IMR-90 (cell line): ENCODE data around the gene AGAP1. TPM values are rescaled to one million over a fixed set of nuclear protein-coding genes. Genes with fewer than 3 reads are reported as not detected.

Experiments used
- ATAC-seq: fragments of 200-7000 bp; cut with Tn5 transposase; 2 replicates; pipeline ENCODE4 v1.9.1; 2020; ENCODE audit warnings: low read depth, mild to moderate bottlenecking, moderate library complexity
- BruUV-seq: library from RNA; stranded (reverse); fragments of 400-500 nt; replicated peaks from 2 replicates; lab custom pipeline; 2021; lab: Mats Ljungman, UMichigan
- CTCF ChIA-PET: fragments of 300-600 bp; formaldehyde crosslinking; extraction: SDS; loops from one replicate; lab custom pipeline; 2021; ENCODE audit warnings: antibody characterized with exemption; lab: Yijun Ruan, JAX
- POLR2A ChIA-PET: fragments of 300-600 bp; sonication (Branson Sonifier 250); formaldehyde crosslinking; loops from one replicate; lab custom pipeline; 2022; ENCODE audit warnings: antibody characterized with exemption; ENCODE audit not compliant: unreplicated experiment; lab: Charles Lee
- DNase-seq: peaks from one replicate; pipeline ENCODE4 v3.0.0; 2013
- H2AFZ ChIP-seq: replicated peaks from 2 replicates; pipeline ENCODE3; 2013; ENCODE audit warnings: low read length, mild to moderate bottlenecking; ENCODE audit not compliant: poor library complexity
- H2AK5ac ChIP-seq: 2 replicates; pipeline ENCODE4 v1.6.1; 2013; ENCODE audit warnings: low read depth, low read length, inconsistent platforms
- H2AK9ac ChIP-seq: replicated peaks from 2 replicates; pipeline ENCODE3; 2013; ENCODE audit warnings: mild to moderate bottlenecking, low read depth, low read length, moderate library complexity; ENCODE audit not compliant: poor library complexity
- H2BK120ac ChIP-seq: 2 replicates; pipeline ENCODE4 v1.6.1; 2013; ENCODE audit warnings: low read depth, low read length, inconsistent platforms
- H2BK15ac ChIP-seq: 3 replicates; pipeline ENCODE4 v1.6.1; 2013; ENCODE audit warnings: low read depth, low read length, inconsistent platforms
- H2BK20ac ChIP-seq: 2 replicates; pipeline ENCODE4 v1.6.1; 2013; ENCODE audit warnings: low read depth, mild to moderate bottlenecking, inconsistent platforms, low read length, moderate library complexity
- H2BK5ac ChIP-seq: 2 replicates; pipeline ENCODE4 v1.6.1; 2013; ENCODE audit warnings: mild to moderate bottlenecking, low read depth, low read length, inconsistent platforms; ENCODE audit not compliant: poor library complexity, severe bottlenecking
- H3K14ac ChIP-seq: replicated peaks from 2 replicates; pipeline ENCODE4 v1.6.1; 2013; ENCODE audit warnings: low read depth, low read length, inconsistent platforms
- H3K18ac ChIP-seq: 2 replicates; pipeline ENCODE4 v1.6.1; 2013; ENCODE audit warnings: low read depth, low read length, control low read depth
- H3K23ac ChIP-seq: 2 replicates; pipeline ENCODE4 v1.6.1; 2013; ENCODE audit warnings: low read depth, low read length, inconsistent platforms
- H3K27ac ChIP-seq: 2 replicates; pipeline ENCODE4 v1.5.1; 2013; ENCODE audit warnings: mild to moderate bottlenecking, control low read depth, low read length; ENCODE audit not compliant: insufficient read depth
- H3K27me3 ChIP-seq: 2 replicates; pipeline ENCODE4 v1.6.1; 2013; ENCODE audit warnings: low read length; ENCODE audit not compliant: control insufficient read depth, insufficient read depth
- H3K36me3 ChIP-seq: 2 replicates; pipeline ENCODE4 v1.6.1; 2013; ENCODE audit warnings: low read length, mixed read lengths; ENCODE audit not compliant: control insufficient read depth, insufficient read depth
- H3K4ac ChIP-seq: 2 replicates; pipeline ENCODE4 v1.6.1; 2013; ENCODE audit warnings: low read depth, low read length, inconsistent platforms
- H3K4me1 ChIP-seq: 2 replicates; pipeline ENCODE4 v1.6.1; 2013; ENCODE audit warnings: low read length, mixed read lengths; ENCODE audit not compliant: control insufficient read depth, insufficient read depth
- H3K4me2 ChIP-seq: 2 replicates; pipeline ENCODE4 v1.6.1; 2013; ENCODE audit warnings: low read depth, mild to moderate bottlenecking, control low read depth, low read length, moderate library complexity
- H3K4me3 ChIP-seq: 2 replicates; pipeline ENCODE4 v1.5.1; 2013; ENCODE audit warnings: low read depth, mild to moderate bottlenecking, control low read depth, low read length, moderate library complexity; ENCODE audit not compliant: insufficient read depth
- H3K56ac ChIP-seq: 2 replicates; pipeline ENCODE4 v1.6.1; 2013; ENCODE audit warnings: low read length, inconsistent platforms; ENCODE audit not compliant: insufficient read depth; ENCODE audit errors: extremely low read depth
- H3K79me1 ChIP-seq, 2 experiments: 2 replicates each; pipeline ENCODE4 v1.6.1; 2013; ENCODE audit warnings: low read length in 2 of 2, inconsistent platforms in 1 of 2, low read depth in 1 of 2
- H3K9ac ChIP-seq: 2 replicates; pipeline ENCODE4 v1.6.1; 2013; ENCODE audit warnings: low read depth, low read length, control low read depth
- H3K9me1 ChIP-seq: 2 replicates; pipeline ENCODE4 v1.6.1; 2013; ENCODE audit warnings: low read length, inconsistent platforms; ENCODE audit not compliant: insufficient read depth
- H3K9me3 ChIP-seq: 2 replicates; pipeline ENCODE4 v1.6.1; 2013; ENCODE audit warnings: low read length; ENCODE audit not compliant: control insufficient read depth, insufficient read depth
- H4K20me1 ChIP-seq: 2 replicates; pipeline ENCODE4 v1.6.1; 2013; ENCODE audit warnings: low read length, inconsistent platforms; ENCODE audit not compliant: insufficient read depth
- H4K5ac ChIP-seq: 2 replicates; pipeline ENCODE4 v1.6.1; 2013; ENCODE audit warnings: mild to moderate bottlenecking, low read depth, low read length, control low read depth
- H4K8ac ChIP-seq, 2 experiments: 2 replicates each; pipeline ENCODE4 v1.6.1; 2013; ENCODE audit warnings: low read depth in 2 of 2, low read length in 2 of 2, control low read depth in 1 of 2, inconsistent platforms in 1 of 2
- H4K91ac ChIP-seq: 2 replicates; pipeline ENCODE4 v1.6.1; 2013; ENCODE audit warnings: low read depth, low read length, inconsistent platforms; ENCODE audit not compliant: insufficient read depth
- CEBPB ChIP-seq: IDR thresholded peaks from 2 replicates; pipeline ENCODE4 v1.6.1; 2012; ENCODE audit warnings: low read depth, low read length, improper control_type of control experiment
- CHD1 ChIP-seq: IDR thresholded peaks from 2 replicates; pipeline ENCODE4 v1.6.1; 2012; ENCODE audit warnings: low read depth, low read length, improper control_type of control experiment
- ELK1 ChIP-seq: fragments of 150-350 bp; IDR thresholded peaks from 2 replicates; pipeline ENCODE4 v1.6.1; 2016; ENCODE audit warnings: low read depth, mild to moderate bottlenecking, low read length, moderate library complexity, borderline replicate concordance
- FOS ChIP-seq: fragments of 150-350 bp; IDR thresholded peaks from 2 replicates; pipeline ENCODE4 v1.6.1; 2016; ENCODE audit warnings: low read depth, low read length
- RAD21 ChIP-seq: IDR thresholded peaks from 2 replicates; pipeline ENCODE4 v1.6.1; 2012; ENCODE audit warnings: low read length, improper control_type of control experiment
- RCOR1 ChIP-seq: IDR thresholded peaks from 2 replicates; pipeline ENCODE4 v1.6.1; 2012; ENCODE audit warnings: mild to moderate bottlenecking, low read length, improper control_type of control experiment; ENCODE audit not compliant: insufficient replicate concordance
- SMC3 ChIP-seq: fragments of 150-350 bp; IDR thresholded peaks from 2 replicates; pipeline ENCODE4 v1.6.1; 2016; ENCODE audit warnings: low read depth, mild to moderate bottlenecking, antibody characterized with exemption, low read length, moderate library complexity
- WGBS, 2 experiments: methylation state at CpG; one replicate each; pipeline versions ENCODE4 v1.1.5 to v1.1.7; 2013; ENCODE audit warnings: missing lambda C conversion rate in 2 of 2; ENCODE audit not compliant: insufficient read length in 1 of 2; ENCODE audit errors: extremely low coverage in 2 of 2; 5-methylcytosine and 5-hydroxymethylcytosine counted together
- dilution Hi-C: fragments of 300-500 bp; cut with HindIII; formaldehyde crosslinking; loops from one replicate; pipeline ENCODE4 v1.14.3; 2018; ENCODE audit warnings: low sequenced_read_pairs; ENCODE audit not compliant: unreplicated experiment
- in situ Hi-C: fragments of 300-500 bp; cut with MboI; formaldehyde crosslinking; loops from 3 replicates; pipeline ENCODE4 v1.14.3; 2019; ENCODE audit warnings: low sequenced_read_pairs, inconsistent platforms, mixed read lengths
- intact Hi-C: fragments of 100-400 bp; cut with micrococcal nuclease; formaldehyde crosslinking; loops from 2 replicates; pipeline ENCODE4 v1.10.0; 2022
- polyA plus RNA-seq, 3 experiments: library from polyadenylated mRNA; depleted of rRNA; stranded (reverse); fragments of >200 nt; gene quantifications; 2 replicates each; pipeline ENCODE4 v1.2.3, GENCODE V29; 2012; ENCODE audit warnings: low replicate concordance in 1 of 3
- total RNA-seq: library from RNA; depleted of rRNA; stranded (reverse); fragments of >200 nt; gene quantifications from 2 replicates; pipeline ENCODE4 v1.2.3, GENCODE V29; 2012

The AGAP1 gene
- total and polyA plus RNA-seq, 2 of the 4 experiments (the other 2 are of a cell fraction), result 15.1 to 16.4 TPM

GRCh38 chr2:235810252-235810651, 316.4 kb downstream of the AGAP1 start:
- CTCF ChIA-PET, result interaction anchor here (0.5 to 1.0 kb wide), 2 partner anchors 148 to 370 kb away, joined by 3 read pairs; no protein-coding TSS in a partner anchor
- WGBS, 2 experiments, result no CpG with 5 or more reads among the region's 10 CpGs

More at GRCh38 chr2:235810252-235810651, 316.4 kb downstream of the AGAP1 start:
- Histone ChIP-seq H2BK5ac (no peak overlapping the region), H3K9me1 (peaks cover 6% of the 10 kb centered on the region; the same call in 1 of the 2 replicates), H2AK5ac (no peak overlapping the region), H2BK15ac (no peak overlapping the region), H3K36me3 (peaks cover 28% of the 10 kb centered on the region), H2BK120ac (no peak overlapping the region), H4K5ac (no peak overlapping the region), H3K79me1 (no peaks in the 10 kb centered on the region), H3K9me3 (no peaks in the 10 kb centered on the region), H3K4me3 (no peak overlapping the region), H3K27ac (no peak overlapping the region), H2AK9ac (no peak overlapping the region), H3K23ac (no peak overlapping the region), H3K56ac (no peak overlapping the region), H3K18ac (no peak overlapping the region), H2BK20ac (no peak overlapping the region), H3K9ac (no peak overlapping the region), H3K4ac (no peak overlapping the region), H2AFZ (no peak overlapping the region), H3K14ac (no peak overlapping the region), H3K4me2 (no peak overlapping the region), H3K4me1 (no peaks in the 10 kb centered on the region; the same call in 1 of the 2 replicates), H3K27me3 (no peaks in the 10 kb centered on the region), H4K91ac (no peak overlapping the region), H4K8ac (no peak overlapping the region), H4K20me1 (no peaks in the 10 kb centered on the region)
- TF ChIP-seq ELK1 (no peak), FOS (no peak), RAD21 (no peak), RCOR1 (no peak), CHD1 (no peak), CEBPB (no peak), SMC3 (no peak)
- intact Hi-C loops (no loop called here), dilution Hi-C loops (no loop called here), in situ Hi-C loops (no loop called here)
- no TSS peak for BruUV-seq
- POLR2A ChIA-PET, result no interaction called here
- ATAC-seq (no peak), DNase-seq (no peak)
